Fibroblast of the aortic adventitia (primary cell): ENCODE measurements around the gene LATS2. TPM values are rescaled to one million over a fixed set of nuclear protein-coding genes. Genes with fewer than 3 reads are reported as not detected.

Source experiments
- DNase-seq: peaks from one replicate; pipeline ENCODE4 v3.0.0-alpha.2; 2010; ENCODE audit warnings: low read depth
- H3K4me3 ChIP-seq: 2 replicates; pipeline ENCODE4 v1.5.1; 2011; ENCODE audit warnings: low read depth, mild to moderate bottlenecking, control low read depth, low read length, moderate library complexity
- total RNA-seq: library from RNA; depleted of rRNA; stranded (reverse); fragments of >200 nt; gene quantifications from 2 replicates; pipeline ENCODE4 v1.2.3, GENCODE V29; 2012; ENCODE audit warnings: low replicate concordance
- TF ChIP-seq, protein P1 (sequence below): IDR thresholded peaks from 2 replicates; pipeline ENCODE4 v1.5.1; 2011; ENCODE audit warnings: mild to moderate bottlenecking, low read length, control low read depth, inconsistent platforms; ENCODE audit not compliant: insufficient read depth

Gene LATS2
- total RNA-seq, 1 donor = 19.3 TPM

DNA sequence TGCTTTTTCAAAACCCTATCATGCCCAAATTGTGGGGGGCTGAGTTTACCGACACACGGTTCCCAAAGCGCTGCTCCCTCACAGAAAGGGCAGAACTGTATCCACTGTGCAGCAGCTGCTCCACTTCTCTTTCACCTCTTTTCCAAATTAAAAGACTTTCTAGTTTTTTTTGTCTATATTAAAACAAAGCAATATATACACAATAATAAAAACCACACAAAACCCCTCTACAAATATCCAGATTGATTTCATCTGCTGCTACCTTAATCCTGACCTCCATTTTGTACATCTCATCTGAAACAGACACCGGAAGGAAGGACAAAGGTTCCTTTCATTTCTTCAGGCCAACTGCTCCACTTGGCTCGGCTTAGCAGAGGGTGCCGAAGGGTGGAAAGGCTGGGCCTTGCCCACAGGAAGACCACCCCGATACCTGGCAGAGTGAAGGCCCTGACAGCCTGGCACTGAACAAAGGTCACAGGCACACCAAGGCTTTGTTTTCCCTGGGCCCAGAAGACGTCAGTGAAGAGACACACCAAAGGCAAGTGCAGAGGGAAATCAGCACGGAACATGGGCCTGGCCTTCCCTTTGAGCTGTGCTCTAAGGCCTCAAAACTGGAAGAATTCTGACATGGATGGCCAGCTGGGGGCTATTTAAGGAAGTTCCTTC lies 71.6 kb downstream of the LATS2 start:
- TF ChIP-seq, protein P1, sequence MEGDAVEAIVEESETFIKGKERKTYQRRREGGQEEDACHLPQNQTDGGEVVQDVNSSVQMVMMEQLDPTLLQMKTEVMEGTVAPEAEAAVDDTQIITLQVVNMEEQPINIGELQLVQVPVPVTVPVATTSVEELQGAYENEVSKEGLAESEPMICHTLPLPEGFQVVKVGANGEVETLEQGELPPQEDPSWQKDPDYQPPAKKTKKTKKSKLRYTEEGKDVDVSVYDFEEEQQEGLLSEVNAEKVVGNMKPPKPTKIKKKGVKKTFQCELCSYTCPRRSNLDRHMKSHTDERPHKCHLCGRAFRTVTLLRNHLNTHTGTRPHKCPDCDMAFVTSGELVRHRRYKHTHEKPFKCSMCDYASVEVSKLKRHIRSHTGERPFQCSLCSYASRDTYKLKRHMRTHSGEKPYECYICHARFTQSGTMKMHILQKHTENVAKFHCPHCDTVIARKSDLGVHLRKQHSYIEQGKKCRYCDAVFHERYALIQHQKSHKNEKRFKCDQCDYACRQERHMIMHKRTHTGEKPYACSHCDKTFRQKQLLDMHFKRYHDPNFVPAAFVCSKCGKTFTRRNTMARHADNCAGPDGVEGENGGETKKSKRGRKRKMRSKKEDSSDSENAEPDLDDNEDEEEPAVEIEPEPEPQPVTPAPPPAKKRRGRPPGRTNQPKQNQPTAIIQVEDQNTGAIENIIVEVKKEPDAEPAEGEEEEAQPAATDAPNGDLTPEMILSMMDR = no peak
- no peak overlapping the region for H3K4me3 ChIP-seq
- no peak for DNase-seq

DNA sequence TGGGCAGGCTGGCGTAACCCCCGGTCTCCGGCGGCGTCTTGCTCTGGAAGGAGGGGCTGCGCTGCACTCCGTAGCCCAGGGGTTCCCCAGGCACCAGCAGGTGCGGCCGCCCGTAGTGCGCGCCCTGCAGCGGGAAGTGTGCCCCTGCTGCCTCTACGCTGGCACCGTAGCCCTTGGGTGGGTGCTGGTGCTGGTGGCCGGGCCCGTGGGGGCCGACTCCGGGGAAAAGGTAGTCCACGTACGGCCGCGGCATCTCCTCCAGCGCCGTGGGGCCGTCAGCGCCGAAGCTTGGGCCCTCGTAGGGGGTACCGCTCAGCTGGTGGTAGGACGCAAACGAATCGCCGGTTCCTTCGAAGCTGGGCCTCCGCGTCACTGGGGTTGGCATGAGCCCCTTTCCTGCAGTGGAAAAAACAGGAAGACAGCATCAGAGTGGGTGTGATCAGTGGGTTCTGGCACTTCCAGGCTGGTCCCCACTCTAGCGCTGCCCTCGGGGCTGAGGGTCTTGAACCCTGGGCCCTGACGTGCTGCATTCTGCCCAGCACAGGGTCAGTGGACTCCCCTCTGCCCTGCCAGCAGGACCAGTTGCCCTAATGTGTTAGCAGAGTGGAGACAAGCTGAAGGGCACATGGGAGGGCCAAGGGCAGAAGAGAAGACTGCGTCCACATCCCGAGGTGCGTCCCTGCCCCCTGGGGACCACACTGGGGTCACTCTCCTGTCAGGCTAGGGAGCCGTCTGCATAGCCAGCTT lies 72.3 kb downstream of the LATS2 start:
- TF ChIP-seq, protein P1 = no peak
- no peak for DNase-seq

DNA sequence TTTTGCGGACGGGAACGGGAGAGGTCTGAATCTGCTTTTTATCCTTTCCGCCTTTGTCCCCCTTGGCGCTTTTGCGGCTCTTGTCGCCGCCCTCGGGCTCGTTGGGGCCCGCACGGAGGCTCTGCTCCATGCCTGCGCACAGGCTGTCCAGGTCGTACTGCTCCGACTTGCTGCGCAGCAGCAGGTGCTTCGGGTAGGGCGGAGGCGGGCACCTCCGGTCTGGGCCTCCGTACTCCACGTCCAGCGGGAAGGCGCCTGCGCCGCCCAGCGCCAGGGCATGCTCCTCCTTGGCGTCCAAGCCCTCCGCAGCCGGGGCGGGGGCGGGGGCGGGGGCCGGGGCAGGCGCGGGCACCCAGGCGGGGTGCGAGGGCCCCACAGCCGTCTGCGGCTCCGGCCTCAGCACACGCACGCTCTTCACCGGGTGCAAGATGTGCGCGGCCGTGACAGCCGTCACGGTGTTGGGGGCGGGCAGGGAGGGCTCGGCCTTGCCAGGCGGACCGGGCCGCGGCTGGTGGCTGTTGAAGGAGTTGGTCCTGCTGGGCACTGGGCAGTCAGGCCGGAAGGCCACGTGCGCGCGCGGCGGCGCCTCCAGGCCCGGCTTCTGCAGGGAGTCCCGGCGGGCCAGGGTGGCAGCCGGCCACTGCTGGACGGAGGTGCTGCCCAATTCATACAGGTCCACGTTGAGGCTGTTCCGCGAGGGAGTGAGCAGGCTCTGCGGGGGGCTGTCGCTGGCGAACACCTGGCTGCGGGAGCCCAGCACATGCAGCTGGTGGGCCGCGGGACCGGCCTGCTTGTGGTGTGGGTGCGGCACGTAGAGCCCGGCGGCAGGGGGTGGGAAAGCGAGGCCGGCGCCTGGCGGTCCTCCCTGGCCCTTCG lies 73.1 kb downstream of the LATS2 start:
- H3K4me3 ChIP-seq = no peak overlapping the region
- DNase-seq = no peak
- TF ChIP-seq, protein P1 = no peak

More for the DNA sequence above, 72.3 kb downstream of the LATS2 start:
- H3K4me3 ChIP-seq = no peak overlapping the region

DNA sequence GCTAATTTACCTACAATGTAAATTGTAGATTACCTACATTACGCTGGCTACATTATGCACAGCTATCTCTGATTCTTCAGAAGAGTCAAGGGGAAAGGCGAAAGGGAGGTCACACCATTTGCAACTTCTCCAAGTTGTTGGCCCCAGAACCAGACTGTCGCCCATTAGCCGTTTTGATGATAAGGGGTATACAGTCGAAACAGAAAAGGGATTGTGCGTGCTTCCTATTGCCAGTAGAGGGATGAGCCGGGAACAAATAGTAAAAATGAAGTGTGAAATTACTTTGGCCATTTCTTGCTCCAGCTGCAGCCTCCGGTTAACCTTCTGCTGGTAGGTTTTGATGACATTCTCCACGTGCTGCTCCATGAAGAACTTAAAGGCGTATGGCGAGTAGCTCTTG lies 73.8 kb downstream of the LATS2 start:
- TF ChIP-seq, protein P1 = no peak
- no peak for DNase-seq
- no peak overlapping the region for H3K4me3 ChIP-seq

DNA sequence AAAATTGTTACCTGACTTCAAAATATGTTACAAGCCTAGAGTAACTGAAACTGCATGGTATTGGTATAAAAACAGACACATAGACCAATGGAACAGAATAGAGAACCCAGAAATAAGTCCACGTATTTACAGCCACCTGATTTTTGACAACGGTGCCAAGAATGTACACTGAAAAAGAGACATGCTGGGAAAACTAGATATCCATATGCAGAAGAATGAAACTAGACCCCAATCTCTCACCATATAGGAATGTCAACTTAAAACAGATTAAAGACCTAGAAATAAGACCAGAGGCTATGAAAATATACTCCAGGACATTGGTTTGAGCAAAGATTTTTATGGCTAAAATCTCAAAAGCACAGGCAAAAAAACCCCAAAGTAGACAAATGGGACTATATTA lies 76.5 kb downstream of the LATS2 start:
- DNase-seq = no peak
- TF ChIP-seq, protein P1 = no peak
- H3K4me3 ChIP-seq = no peak overlapping the region

DNA sequence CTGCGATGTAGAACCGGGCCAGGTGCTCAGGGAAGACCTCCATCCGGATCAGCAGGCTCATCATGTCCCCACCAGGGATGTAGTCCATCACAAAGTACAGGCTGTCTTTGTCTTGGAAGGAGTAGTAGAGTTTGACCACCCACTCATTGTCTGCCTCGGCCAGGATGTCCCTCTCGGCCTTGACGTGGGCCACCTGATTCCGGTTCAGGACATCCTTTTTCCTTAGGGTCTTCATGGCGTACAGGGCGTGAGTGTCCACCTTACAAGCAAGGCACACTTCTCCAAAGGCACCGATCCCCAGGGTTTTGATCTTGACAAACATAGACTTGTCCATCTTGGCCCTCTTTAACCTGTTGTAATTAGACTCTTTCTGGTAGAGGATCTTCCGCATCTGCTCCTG lies 78.0 kb downstream of the LATS2 start:
- no peak for DNase-seq
- H3K4me3 ChIP-seq = no peak overlapping the region
- TF ChIP-seq, protein P1 = no peak
